ENCODE results near the gene SHOC2.

GRCh38 chr10:111018021-111018420, 98.6 kb downstream of the SHOC2 start:
- TF ChIP-seq POLR2A (IDR thresholded peaks at IDR 0.05; ENCODE audit: low read depth, low read length) (no peak), POLR2AphosphoS5 (IDR thresholded peaks at IDR 0.05; ENCODE audit: low read depth, low read length) (no peak), PAX5 (IDR thresholded peaks at IDR 0.05; ENCODE audit: insufficient read depth, low read length, severe bottlenecking) (no peak), SPI1 (IDR thresholded peaks at IDR 0.05; ENCODE audit: low read depth, low read length) (no peak), TAF1 (IDR thresholded peaks at IDR 0.05; ENCODE audit: low read depth, low read length) (no peak), POU2F2 (IDR thresholded peaks at IDR 0.05; ENCODE audit: low read depth, low read length) (no peak)
